ENCODE measurements around the gene STAC2.

DNA sequence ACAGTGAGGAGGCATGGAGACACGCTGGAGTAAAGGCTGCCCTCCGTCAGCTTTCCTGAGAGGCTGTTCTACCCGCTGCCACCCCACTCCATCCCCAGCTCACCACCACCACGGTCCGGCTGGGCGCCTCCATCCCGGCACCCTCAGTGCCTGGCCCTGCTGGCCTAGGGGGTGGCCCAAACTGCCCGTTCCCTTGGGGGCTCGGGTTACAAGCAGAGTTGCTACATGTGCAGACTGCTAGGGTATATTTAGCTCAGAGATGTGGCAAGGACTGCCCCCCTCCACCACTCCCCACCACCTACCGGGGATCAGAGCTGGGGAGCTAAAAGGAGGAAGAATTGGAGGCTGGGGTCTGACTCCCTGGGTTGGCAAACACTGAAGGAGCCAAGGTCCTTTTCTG, 32.4 kb downstream of the STAC2 start:
- TF ChIP-seq, protein P1, sequence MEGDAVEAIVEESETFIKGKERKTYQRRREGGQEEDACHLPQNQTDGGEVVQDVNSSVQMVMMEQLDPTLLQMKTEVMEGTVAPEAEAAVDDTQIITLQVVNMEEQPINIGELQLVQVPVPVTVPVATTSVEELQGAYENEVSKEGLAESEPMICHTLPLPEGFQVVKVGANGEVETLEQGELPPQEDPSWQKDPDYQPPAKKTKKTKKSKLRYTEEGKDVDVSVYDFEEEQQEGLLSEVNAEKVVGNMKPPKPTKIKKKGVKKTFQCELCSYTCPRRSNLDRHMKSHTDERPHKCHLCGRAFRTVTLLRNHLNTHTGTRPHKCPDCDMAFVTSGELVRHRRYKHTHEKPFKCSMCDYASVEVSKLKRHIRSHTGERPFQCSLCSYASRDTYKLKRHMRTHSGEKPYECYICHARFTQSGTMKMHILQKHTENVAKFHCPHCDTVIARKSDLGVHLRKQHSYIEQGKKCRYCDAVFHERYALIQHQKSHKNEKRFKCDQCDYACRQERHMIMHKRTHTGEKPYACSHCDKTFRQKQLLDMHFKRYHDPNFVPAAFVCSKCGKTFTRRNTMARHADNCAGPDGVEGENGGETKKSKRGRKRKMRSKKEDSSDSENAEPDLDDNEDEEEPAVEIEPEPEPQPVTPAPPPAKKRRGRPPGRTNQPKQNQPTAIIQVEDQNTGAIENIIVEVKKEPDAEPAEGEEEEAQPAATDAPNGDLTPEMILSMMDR (IDR thresholded peaks at IDR 0.05) = no peak
- no peak for TF ChIP-seq POLR2A (IDR thresholded peaks at IDR 0.05)

Measured in Peyer's patch (tissue), 4 donors.